B cell (primary cell): ENCODE data around the gene KCNQ5. TPM values are rescaled to one million over a fixed set of nuclear protein-coding genes. Genes with fewer than 3 reads are reported as not detected.

Experiments
- ATAC-seq: fragments of 200-7000 bp; cut with Tn5 transposase; one replicate; pipeline ENCODE4 v1.10.0; 2021; ENCODE audit warnings: low read depth, mild to moderate bottlenecking, moderate number of reproducible peaks, moderate library complexity
- CTCF ChIA-PET: fragments of 350-600 bp; sonication (Branson Sonifier 250); formaldehyde crosslinking; loops from one replicate; lab custom pipeline; 2021; ENCODE audit warnings: antibody characterized with exemption, inconsistent platforms; lab: Charles Lee
- POLR2A ChIA-PET: fragments of 350-600 bp; sonication (Branson Sonifier 250); formaldehyde crosslinking; loops from one replicate; lab custom pipeline; 2021; ENCODE audit warnings: antibody characterized with exemption; lab: Charles Lee
- DNase-seq: peaks from one replicate; pipeline ENCODE4 v3.0.0; 2013
- H2AFZ ChIP-seq: 2 replicates; pipeline ENCODE4 v1.6.1; 2012; ENCODE audit warnings: mild to moderate bottlenecking, low read depth, low read length; ENCODE audit not compliant: insufficient read depth, poor library complexity, severe bottlenecking
- H3K27ac ChIP-seq, 2 donors: 1 replicate in 1 of 2; 2 replicates in 1 of 2; pipeline ENCODE4 v1.5.1; 2012 to 2013; ENCODE audit warnings: low read length in 2 of 2, mild to moderate bottlenecking in 2 of 2, moderate library complexity in 1 of 2
- H3K27me3 ChIP-seq, 4 experiments: fragments of 200-600 bp in 1 of 4; sonication (generic) in 1 of 4; replicated peaks in 1 of 4; 1 replicate in 2 of 4; 2 replicates in 2 of 4; pipeline versions ENCODE4 v1.6.1 to v1.7.0; 2013 to 2016; ENCODE audit warnings: low read length in 3 of 4, mild to moderate bottlenecking in 2 of 4, mixed read lengths in 1 of 4, moderate library complexity in 1 of 4; ENCODE audit not compliant: insufficient read depth in 4 of 4, control insufficient read depth in 3 of 4; ENCODE audit errors: control extremely low read depth in 1 of 4
- H3K36me3 ChIP-seq, 2 experiments: replicated peaks in 1 of 2; 1 replicate in 1 of 2; 2 replicates in 1 of 2; pipeline versions ENCODE4 v1.6.1 to v1.7.1; 2013; ENCODE audit warnings: low read length in 1 of 2; ENCODE audit not compliant: insufficient read depth in 2 of 2, control insufficient read depth in 1 of 2; ENCODE audit errors: control extremely low read depth in 1 of 2, extremely low read depth in 1 of 2
- H3K4me1 ChIP-seq, 2 donors: fragments of 200-600 bp in 1 of 2; sonication (generic) in 1 of 2; 1 replicate in 1 of 2; 2 replicates in 1 of 2; pipeline versions ENCODE4 v1.5.1 to v1.6.1; 2013 to 2017; ENCODE audit warnings: low read length in 2 of 2; ENCODE audit not compliant: control insufficient read depth in 2 of 2, insufficient read depth in 2 of 2
- H3K4me2 ChIP-seq: replicated peaks from 2 replicates; pipeline ENCODE3; 2012; ENCODE audit warnings: mild to moderate bottlenecking, low read depth, low read length; ENCODE audit not compliant: poor library complexity, severe bottlenecking
- H3K4me3 ChIP-seq, 5 experiments: fragments of 200-600 bp in 1 of 5; sonication (generic) in 1 of 5; 1 replicate in 3 of 5; 2 replicates in 2 of 5; pipeline versions ENCODE4 v1.5.1 to v1.7.0; 2011 to 2016; ENCODE audit warnings: low read length in 4 of 5, mild to moderate bottlenecking in 4 of 5, low read depth in 2 of 5, control low read depth in 1 of 5, moderate library complexity in 1 of 5; ENCODE audit not compliant: insufficient read depth in 1 of 5; ENCODE audit errors: control extremely low read depth in 1 of 5, extremely low read depth in 1 of 5
- H3K79me2 ChIP-seq: fragments of 200-600 bp; sonication (generic); one replicate; pipeline ENCODE4 v1.6.0; 2016; ENCODE audit warnings: low read length; ENCODE audit not compliant: control insufficient read depth, insufficient read depth
- H3K9ac ChIP-seq: fragments of 200-600 bp; sonication (generic); 2 replicates; pipeline ENCODE4 v1.6.1; 2017; ENCODE audit warnings: mild to moderate bottlenecking, low read length, moderate library complexity
- H3K9me3 ChIP-seq, 3 donors: one replicate each; pipeline versions ENCODE4 v1.6.1 to v1.7.1; 2013; ENCODE audit warnings: low read length in 2 of 3; ENCODE audit not compliant: control insufficient read depth in 2 of 3, insufficient read depth in 1 of 3; ENCODE audit errors: control extremely low read depth in 1 of 3
- H4K20me1 ChIP-seq: 2 replicates; pipeline ENCODE4 v1.6.0; 2012; ENCODE audit warnings: mild to moderate bottlenecking, low read length; ENCODE audit not compliant: insufficient read depth, control insufficient read depth, poor library complexity, severe bottlenecking
- H3K27ac Mint-ChIP-seq: one replicate; pipeline ENCODE4 v1.8.0; 2021; ENCODE audit warnings: mixed read lengths
- H3K27me3 Mint-ChIP-seq: one replicate; pipeline ENCODE4 v1.8.0; 2021; ENCODE audit warnings: mixed read lengths
- H3K4me1 Mint-ChIP-seq: one replicate; pipeline ENCODE4 v1.8.0; 2021; ENCODE audit warnings: mixed read lengths
- H3K4me3 Mint-ChIP-seq: one replicate; pipeline ENCODE4 v1.8.0; 2021; ENCODE audit warnings: mixed read lengths
- H3K9me3 Mint-ChIP-seq: one replicate; pipeline ENCODE4 v1.8.0; 2022; ENCODE audit warnings: mixed read lengths; ENCODE audit not compliant: insufficient read depth
- CTCF ChIP-seq: fragments of 200-600 bp; IDR thresholded peaks from one replicate; pipeline ENCODE4 v1.8.0; 2022; ENCODE audit warnings: antibody characterized with exemption, mild to moderate bottlenecking
- EZH2 ChIP-seq: IDR thresholded peaks from 2 replicates; pipeline ENCODE4 v1.6.1; 2012; ENCODE audit warnings: borderline replicate concordance, low read depth, mild to moderate bottlenecking, moderate library complexity, low read length; ENCODE audit not compliant: insufficient read depth, poor library complexity, severe bottlenecking
- WGBS: methylation state at CpG from one replicate; pipeline ENCODE4 v1.1.5; 2013; ENCODE audit warnings: missing lambda C conversion rate; ENCODE audit not compliant: insufficient coverage; 5-methylcytosine and 5-hydroxymethylcytosine counted together
- intact Hi-C: fragments of 100-400 bp; cut with micrococcal nuclease; formaldehyde crosslinking; loops from one replicate; pipeline ENCODE4 v1.10.0; 2022
- polyA plus RNA-seq: library from polyadenylated mRNA; depleted of rRNA; stranded (reverse); fragments of >200 nt; gene quantifications from 2 replicates; pipeline ENCODE4 v1.2.3, GENCODE V29; 2012
- total RNA-seq, 2 donors: library from RNA; stranded (reverse); fragments of 120-200 nt in 1 of 2; gene quantifications; 1 replicate in 1 of 2; 2 replicates in 1 of 2; pipeline versions ENCODE4 v1.2.3 to v1.2.4, GENCODE V29; 2013 to 2022

KCNQ5 gene
- total and polyA plus RNA-seq, 2 donors (not counting 1 experiment from before 2014, with no cell fraction given): 2.3 to 9.4 TPM

- H3K4me3 Mint-ChIP-seq: no peak overlapping the region
These were observed 234.9 kb downstream of the KCNQ5 start for GRCh38 chr6:72856801-72857200.

More at GRCh38 chr6:72856801-72857200, 234.9 kb downstream of the KCNQ5 start:
- intact Hi-C loops: no loop called here
- no peak for TF ChIP-seq CTCF
- TF ChIP-seq EZH2: no peak
- H3K27ac ChIP-seq: no peak overlapping the region
- ChIA-PET CTCF (no interaction called here), POLR2A (no interaction called here)
- H3K4me1 ChIP-seq: peaks cover under 1% of the 10 kb centered on the region in 2 donors
- no peaks in the 10 kb centered on the region for H3K36me3 ChIP-seq
- Mint-ChIP-seq H3K4me1 (peaks cover 3% of the 10 kb centered on the region), H3K9me3 (no peaks in the 10 kb centered on the region), H3K27ac (no peak overlapping the region), H3K27me3 (no peaks in the 10 kb centered on the region)
- no peak overlapping the region for H3K4me2 ChIP-seq
- ATAC-seq (no peak), DNase-seq (no peak)
- no peaks in the 10 kb centered on the region for H3K79me2 ChIP-seq
- no peaks in the 10 kb centered on the region for H3K9me3 ChIP-seq
- H3K4me3 ChIP-seq: no peak overlapping the region
- H3K9ac ChIP-seq: no peak overlapping the region
- no peak overlapping the region for H2AFZ ChIP-seq
- no peaks in the 10 kb centered on the region for H3K27me3 ChIP-seq
- no peaks in the 10 kb centered on the region for H4K20me1 ChIP-seq
- WGBS: no CpG with 5 or more reads among the region's 3 CpGs
